ENCODE data around the gene ZCCHC14. TPM values are rescaled to one million over a fixed set of nuclear protein-coding genes. Genes with fewer than 3 reads are reported as not detected.

Gene ZCCHC14
- total RNA-seq, 1 experiment from 2014 or later = 28.2 TPM

- no TSS peak for BruUV-seq (replicated peaks)
- Mint-ChIP-seq H3K9me3 (ENCODE audit: unreplicated experiment) (no peaks in the 10 kb centered on the region), H3K4me3 (ENCODE audit: unreplicated experiment) (no peak overlapping the region), H3K27ac (ENCODE audit: low read depth, unreplicated experiment) (peak overlapping the region; percentile 99), H3K4me1 (ENCODE audit: insufficient read depth, unreplicated experiment) (peaks cover 16% of the 10 kb centered on the region), H3K27me3 (ENCODE audit: insufficient read depth, unreplicated experiment) (no peaks in the 10 kb centered on the region), H3K36me3 (ENCODE audit: insufficient read depth, unreplicated experiment) (peaks cover 6% of the 10 kb centered on the region)
- POLR2A ChIA-PET = interaction anchor here (2.2 to 3.7 kb wide), 3 partner anchors 11 to 59 kb away, joined by 11 to 40 read pairs (median 28); partner anchors contain the start of gene C16orf95
- DNase-seq (ENCODE audit: unreplicated experiment) = no peak
- no peak for TF ChIP-seq CTCF (IDR thresholded peaks at IDR 0.05; ENCODE audit: unreplicated experiment)
- intact Hi-C loops (cut with micrococcal nuclease) = no loop called here
- CTCF ChIA-PET = no interaction called here
These were observed 116.2 kb downstream of the ZCCHC14 start for GRCh38 chr16:87376660-87377059.

- H3K27ac Mint-ChIP-seq (ENCODE audit: low read depth, unreplicated experiment) = peak overlapping the region; percentile 99
- ChIA-PET CTCF (interaction anchor here (0.6 to 1.3 kb wide), 3 partner anchors 18 to 85 kb away, joined by 3 to 4 read pairs (median 3); no protein-coding TSS in a partner anchor), POLR2A (interaction anchor here (0.6 to 3.7 kb wide), 11 partner anchors 8 to 841 kb away, joined by 3 to 40 read pairs (median 4); partner anchors contain the start of genes C16orf95, FBXO31, FOXC2 and MAP1LC3B)
- peaks cover 6% of the 10 kb centered on the region for H3K36me3 Mint-ChIP-seq (ENCODE audit: insufficient read depth, unreplicated experiment)
- TSS peak; percentile 59 for BruUV-seq (replicated peaks)
- intact Hi-C loops (cut with micrococcal nuclease) = no loop called here
- DNase-seq (ENCODE audit: unreplicated experiment) = peak; percentile 63
- peaks cover 8% of the 10 kb centered on the region for H3K4me1 Mint-ChIP-seq (ENCODE audit: insufficient read depth, unreplicated experiment)
- H3K9me3 Mint-ChIP-seq (ENCODE audit: unreplicated experiment) = no peaks in the 10 kb centered on the region
- H3K4me3 Mint-ChIP-seq (ENCODE audit: unreplicated experiment) = peak overlapping the region; percentile 62
- TF ChIP-seq CTCF (IDR thresholded peaks at IDR 0.05; ENCODE audit: unreplicated experiment) = no peak
- no peaks in the 10 kb centered on the region for H3K27me3 Mint-ChIP-seq (ENCODE audit: insufficient read depth, unreplicated experiment)
These were observed 117.2 kb downstream of the ZCCHC14 start for GRCh38 chr16:87375426-87376135.

- Mint-ChIP-seq H3K27me3 (ENCODE audit: insufficient read depth, unreplicated experiment) (no peaks in the 10 kb centered on the region), H3K36me3 (ENCODE audit: insufficient read depth, unreplicated experiment) (peaks cover 10% of the 10 kb centered on the region), H3K9me3 (ENCODE audit: unreplicated experiment) (no peaks in the 10 kb centered on the region), H3K4me3 (ENCODE audit: unreplicated experiment) (no peak overlapping the region), H3K27ac (ENCODE audit: low read depth, unreplicated experiment) (peak overlapping the region; percentile 14), H3K4me1 (ENCODE audit: insufficient read depth, unreplicated experiment) (peaks cover 10% of the 10 kb centered on the region)
- intact Hi-C loops (cut with micrococcal nuclease) = no loop called here
- no peak for TF ChIP-seq CTCF (IDR thresholded peaks at IDR 0.05; ENCODE audit: unreplicated experiment)
- DNase-seq (ENCODE audit: unreplicated experiment) = no peak
- POLR2A ChIA-PET = interaction anchor here (0.7 to 3.7 kb wide), 6 partner anchors 9 to 701 kb away, joined by 3 to 40 read pairs (median 15); partner anchors contain the start of genes C16orf95 and FBXO31
- BruUV-seq (replicated peaks) = no TSS peak
- CTCF ChIA-PET = interaction anchor here (0.8 kb wide), 1 partner anchor 19 kb away, joined by 4 read pairs; no protein-coding TSS in a partner anchor
These were observed 118.5 kb downstream of the ZCCHC14 start for GRCh38 chr16:87374313-87374712.

GRCh38 chr16:87372305-87372704 is 120.5 kb downstream of the ZCCHC14 start:
- Mint-ChIP-seq H3K36me3 (ENCODE audit: insufficient read depth, unreplicated experiment) (peaks cover 12% of the 10 kb centered on the region), H3K4me3 (ENCODE audit: unreplicated experiment) (no peak overlapping the region), H3K27ac (ENCODE audit: low read depth, unreplicated experiment) (peak overlapping the region; percentile 13), H3K4me1 (ENCODE audit: insufficient read depth, unreplicated experiment) (peaks cover 13% of the 10 kb centered on the region), H3K9me3 (ENCODE audit: unreplicated experiment) (no peaks in the 10 kb centered on the region), H3K27me3 (ENCODE audit: insufficient read depth, unreplicated experiment) (no peaks in the 10 kb centered on the region)
- CTCF ChIA-PET = interaction anchor here (0.7 to 1.4 kb wide), 4 partner anchors 9 to 309 kb away, joined by 3 to 5 read pairs (median 4); no protein-coding TSS in a partner anchor
- POLR2A ChIA-PET = no interaction called here
- BruUV-seq (replicated peaks) = no TSS peak
- intact Hi-C loops (cut with micrococcal nuclease) = no loop called here
- DNase-seq (ENCODE audit: unreplicated experiment) = no peak
- TF ChIP-seq CTCF (IDR thresholded peaks at IDR 0.05; ENCODE audit: unreplicated experiment) = no peak
